ENCODE measurements around the gene RLIM. TPM values are rescaled to one million over a fixed set of nuclear protein-coding genes. Genes with fewer than 3 reads are reported as not detected.

Gene RLIM
- total and polyA plus RNA-seq, 2 donors (not counting 1 experiment from before 2014, with no cell fraction given): 4.6 to 40.8 TPM

DNA sequence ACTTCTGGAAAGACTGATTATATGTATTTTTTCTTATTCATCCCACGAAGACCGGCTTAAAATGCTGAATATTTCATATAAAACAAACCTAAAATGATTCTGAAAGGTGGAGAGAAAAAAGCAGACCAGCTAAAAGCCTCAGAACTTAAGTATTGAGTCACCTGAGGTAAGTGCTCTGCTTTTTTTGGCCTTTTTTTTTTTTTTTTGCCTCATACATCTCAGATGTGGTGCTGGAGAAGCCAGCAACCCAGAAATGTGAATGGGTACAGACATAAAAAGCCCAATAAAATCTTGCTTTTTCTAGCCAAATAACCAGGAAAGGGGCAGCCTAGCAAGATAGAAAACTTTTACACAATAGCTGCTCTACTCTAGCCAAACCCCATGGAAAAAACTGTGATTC is 57.0 kb downstream of the RLIM start:
- Histone ChIP-seq H3K27ac (ENCODE audit: low read length in 2 of 2) (no peak overlapping the region), H3K36me3 (replicated peaks in 1 of 2; ENCODE audit: control extremely low read depth in 1 of 2, control insufficient read depth in 1 of 2, extremely low read depth in 1 of 2, insufficient read depth in 2 of 2, low read length in 1 of 2) (no peaks in the 10 kb centered on the region), H2AFZ (ENCODE audit: insufficient read depth, low read depth, low read length, poor library complexity, severe bottlenecking) (no peak overlapping the region), H3K9me3 (ENCODE audit: control extremely low read depth in 1 of 3, control insufficient read depth in 2 of 3, insufficient read depth in 1 of 3, low read length in 2 of 3) (no peaks in the 10 kb centered on the region), H3K79me2 (ENCODE audit: control insufficient read depth, insufficient read depth, low read length) (no peaks in the 10 kb centered on the region), H3K9ac (ENCODE audit: low read length) (no peak overlapping the region), H3K27me3 (replicated peaks in 1 of 4; ENCODE audit: control extremely low read depth in 1 of 4, control insufficient read depth in 3 of 4, insufficient read depth in 4 of 4, low read length in 3 of 4) (no peaks in the 10 kb centered on the region), H3K4me2 (replicated peaks; ENCODE audit: low read depth, low read length, poor library complexity, severe bottlenecking) (no peak overlapping the region), H3K4me3 (ENCODE audit: control extremely low read depth in 1 of 5, extremely low read depth in 1 of 5, insufficient read depth in 1 of 5, low read depth in 2 of 5, low read length in 4 of 5) (no peak overlapping the region), H4K20me1 (ENCODE audit: control insufficient read depth, insufficient read depth, low read length, poor library complexity, severe bottlenecking) (no peaks in the 10 kb centered on the region), H3K4me1 (ENCODE audit: control insufficient read depth in 2 of 2, insufficient read depth in 2 of 2, low read length in 2 of 2) (no peaks in the 10 kb centered on the region)
- Mint-ChIP-seq H3K4me3 (no peak overlapping the region), H3K9me3 (ENCODE audit: insufficient read depth) (no peaks in the 10 kb centered on the region), H3K27me3 (no peaks in the 10 kb centered on the region), H3K27ac (no peak overlapping the region), H3K4me1 (no peaks in the 10 kb centered on the region)
- intact Hi-C loops (cut with micrococcal nuclease): loop anchor here (10.0 kb wide), 1 partner anchor 543 kb away; no protein-coding TSS in a partner anchor
- ATAC-seq (ENCODE audit: low read depth): no peak
- POLR2A ChIA-PET: no interaction called here
- no peak for TF ChIP-seq EZH2 (IDR thresholded peaks at IDR 0.05; ENCODE audit: borderline replicate concordance, insufficient read depth, low read depth, low read length, poor library complexity, severe bottlenecking)
- no peak for DNase-seq
- CTCF ChIA-PET: no interaction called here
- no CpG with 5 or more reads among the region's 2 CpGs for WGBS (ENCODE audit: insufficient coverage)

DNA sequence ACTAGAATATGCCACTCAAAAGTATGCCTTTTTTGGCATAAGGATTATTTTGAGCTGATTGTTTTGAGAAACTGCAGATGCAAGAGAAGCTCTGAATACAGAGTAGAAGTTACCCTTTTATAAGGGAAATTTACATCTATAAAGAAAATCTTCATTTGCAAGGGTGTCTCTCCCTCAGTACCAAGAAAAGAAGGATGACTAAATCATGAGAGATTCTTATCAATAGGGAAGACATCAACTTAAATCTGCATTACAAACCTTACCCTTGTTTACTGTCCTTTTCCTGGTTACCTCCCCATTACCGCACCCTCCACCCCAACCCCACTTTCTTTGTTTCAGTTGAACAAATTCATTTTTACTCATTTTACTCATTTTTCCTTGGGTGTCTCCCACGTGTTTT is 62.5 kb downstream of the RLIM start:
- Histone ChIP-seq H3K79me2 (ENCODE audit: control insufficient read depth, insufficient read depth, low read length) (no peaks in the 10 kb centered on the region), H3K4me2 (replicated peaks; ENCODE audit: low read depth, low read length, poor library complexity, severe bottlenecking) (no peak overlapping the region), H3K9me3 (ENCODE audit: control extremely low read depth in 1 of 3, control insufficient read depth in 2 of 3, insufficient read depth in 1 of 3, low read length in 2 of 3) (no peaks in the 10 kb centered on the region), H2AFZ (ENCODE audit: insufficient read depth, low read depth, low read length, poor library complexity, severe bottlenecking) (no peak overlapping the region), H3K9ac (ENCODE audit: low read length) (no peak overlapping the region), H3K27me3 (replicated peaks in 1 of 4; ENCODE audit: control extremely low read depth in 1 of 4, control insufficient read depth in 3 of 4, insufficient read depth in 4 of 4, low read length in 3 of 4) (no peaks in the 10 kb centered on the region), H3K27ac (ENCODE audit: low read length in 2 of 2) (no peak overlapping the region), H4K20me1 (ENCODE audit: control insufficient read depth, insufficient read depth, low read length, poor library complexity, severe bottlenecking) (no peaks in the 10 kb centered on the region), H3K4me1 (ENCODE audit: control insufficient read depth in 2 of 2, insufficient read depth in 2 of 2, low read length in 2 of 2) (peaks cover 0 to 4% of the 10 kb centered on the region in 2 donors), H3K4me3 (ENCODE audit: control extremely low read depth in 1 of 5, extremely low read depth in 1 of 5, insufficient read depth in 1 of 5, low read depth in 2 of 5, low read length in 4 of 5) (no peak overlapping the region), H3K36me3 (replicated peaks in 1 of 2; ENCODE audit: control extremely low read depth in 1 of 2, control insufficient read depth in 1 of 2, extremely low read depth in 1 of 2, insufficient read depth in 2 of 2, low read length in 1 of 2) (no peaks in the 10 kb centered on the region)
- Mint-ChIP-seq H3K4me3 (no peak overlapping the region), H3K4me1 (peaks cover 2% of the 10 kb centered on the region), H3K27me3 (no peaks in the 10 kb centered on the region), H3K27ac (no peak overlapping the region), H3K9me3 (ENCODE audit: insufficient read depth) (no peaks in the 10 kb centered on the region)
- no peak for DNase-seq
- WGBS (ENCODE audit: insufficient coverage): no CpG with 5 or more reads among the region's 2 CpGs
- intact Hi-C loops (cut with micrococcal nuclease): loop anchor here (2.0 to 10.0 kb wide), 4 partner anchors 15 to 537 kb away; no protein-coding TSS in a partner anchor
- ATAC-seq (ENCODE audit: low read depth): no peak
- ChIA-PET CTCF (interaction anchor here (0.7 to 1.6 kb wide), 3 partner anchors 21 to 59 kb away, joined by 3 to 4 read pairs (median 3); no protein-coding TSS in a partner anchor), POLR2A (no interaction called here)
- no peak for TF ChIP-seq EZH2 (IDR thresholded peaks at IDR 0.05; ENCODE audit: borderline replicate concordance, insufficient read depth, low read depth, low read length, poor library complexity, severe bottlenecking)
- TF ChIP-seq, protein P1, sequence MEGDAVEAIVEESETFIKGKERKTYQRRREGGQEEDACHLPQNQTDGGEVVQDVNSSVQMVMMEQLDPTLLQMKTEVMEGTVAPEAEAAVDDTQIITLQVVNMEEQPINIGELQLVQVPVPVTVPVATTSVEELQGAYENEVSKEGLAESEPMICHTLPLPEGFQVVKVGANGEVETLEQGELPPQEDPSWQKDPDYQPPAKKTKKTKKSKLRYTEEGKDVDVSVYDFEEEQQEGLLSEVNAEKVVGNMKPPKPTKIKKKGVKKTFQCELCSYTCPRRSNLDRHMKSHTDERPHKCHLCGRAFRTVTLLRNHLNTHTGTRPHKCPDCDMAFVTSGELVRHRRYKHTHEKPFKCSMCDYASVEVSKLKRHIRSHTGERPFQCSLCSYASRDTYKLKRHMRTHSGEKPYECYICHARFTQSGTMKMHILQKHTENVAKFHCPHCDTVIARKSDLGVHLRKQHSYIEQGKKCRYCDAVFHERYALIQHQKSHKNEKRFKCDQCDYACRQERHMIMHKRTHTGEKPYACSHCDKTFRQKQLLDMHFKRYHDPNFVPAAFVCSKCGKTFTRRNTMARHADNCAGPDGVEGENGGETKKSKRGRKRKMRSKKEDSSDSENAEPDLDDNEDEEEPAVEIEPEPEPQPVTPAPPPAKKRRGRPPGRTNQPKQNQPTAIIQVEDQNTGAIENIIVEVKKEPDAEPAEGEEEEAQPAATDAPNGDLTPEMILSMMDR (IDR thresholded peaks at IDR 0.05): no peak

Data from B cell (primary cell).